ENCODE data around the gene CFDP1.

CFDP1 gene

GRCh38 chr16:75305364-75306098 lies 127.8 kb downstream of the CFDP1 start (continued):
- TF ChIP-seq ZNF2 (tag by site-specific recombination; IDR thresholded peaks at IDR 0.05): peak; percentile 79; the same call in 1 of the 2 replicates
- TF ChIP-seq ZNF223 (tag by site-specific recombination; IDR thresholded peaks at IDR 0.05): no peak
- TF ChIP-seq, protein P1, sequence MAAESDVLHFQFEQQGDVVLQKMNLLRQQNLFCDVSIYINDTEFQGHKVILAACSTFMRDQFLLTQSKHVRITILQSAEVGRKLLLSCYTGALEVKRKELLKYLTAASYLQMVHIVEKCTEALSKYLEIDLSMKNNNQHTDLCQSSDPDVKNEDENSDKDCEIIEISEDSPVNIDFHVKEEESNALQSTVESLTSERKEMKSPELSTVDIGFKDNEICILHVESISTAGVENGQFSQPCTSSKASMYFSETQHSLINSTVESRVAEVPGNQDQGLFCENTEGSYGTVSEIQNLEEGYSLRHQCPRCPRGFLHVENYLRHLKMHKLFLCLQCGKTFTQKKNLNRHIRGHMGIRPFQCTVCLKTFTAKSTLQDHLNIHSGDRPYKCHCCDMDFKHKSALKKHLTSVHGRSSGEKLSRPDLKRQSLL (tag by site-specific recombination; IDR thresholded peaks at IDR 0.05): peak; percentile 76
- peak; percentile 86 for TF ChIP-seq ZNF366 (tag by site-specific recombination; conservative IDR thresholded peaks at IDR 0.05)
- no peak for TF ChIP-seq ZNF777 (tag by site-specific recombination; IDR thresholded peaks at IDR 0.05; ENCODE audit: borderline replicate concordance)
- peak; percentile 81 for TF ChIP-seq ZBTB17 (tag by site-specific recombination; IDR thresholded peaks at IDR 0.05)
- TF ChIP-seq ZIC2 (tag by site-specific recombination; IDR thresholded peaks at IDR 0.05): no peak
- TF ChIP-seq HOXD13 (CRISPR knock-in tag; IDR thresholded peaks at IDR 0.05; ENCODE audit: borderline replicate concordance): no peak
- TF ChIP-seq ZBTB11 (tag by site-specific recombination; conservative IDR thresholded peaks at IDR 0.05; ENCODE audit: low read depth): 0 out of 2 replicates have a peak, but pooled peaks have one; percentile 21
- peak; percentile 88 for TF ChIP-seq GLIS1 (tag by site-specific recombination; IDR thresholded peaks at IDR 0.05)
- peak; percentile 82; the same call in 1 of the 2 replicates for TF ChIP-seq ZNF24 (tag by site-specific recombination; IDR thresholded peaks at IDR 0.05)
- TF ChIP-seq KLF16 (tag by site-specific recombination; IDR thresholded peaks at IDR 0.05): no peak
- TF ChIP-seq MZF1 (tag by site-specific recombination; IDR thresholded peaks at IDR 0.05; ENCODE audit: borderline replicate concordance): peak; percentile 60; the same call in 1 of the 2 replicates
- TF ChIP-seq, protein P2, sequence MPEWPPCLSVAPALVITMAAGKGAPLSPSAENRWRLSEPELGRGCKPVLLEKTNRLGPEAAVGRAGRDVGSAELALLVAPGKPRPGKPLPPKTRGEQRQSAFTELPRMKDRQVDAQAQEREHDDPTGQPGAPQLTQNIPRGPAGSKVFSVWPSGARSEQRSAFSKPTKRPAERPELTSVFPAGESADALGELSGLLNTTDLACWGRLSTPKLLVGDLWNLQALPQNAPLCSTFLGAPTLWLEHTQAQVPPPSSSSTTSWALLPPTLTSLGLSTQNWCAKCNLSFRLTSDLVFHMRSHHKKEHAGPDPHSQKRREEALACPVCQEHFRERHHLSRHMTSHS (tag by site-specific recombination; IDR thresholded peaks at IDR 0.05): no peak
- no peak for TF ChIP-seq ZBTB49 (tag by site-specific recombination; IDR thresholded peaks at IDR 0.05; ENCODE audit: low read depth)
- TF ChIP-seq OVOL3 (tag by site-specific recombination; IDR thresholded peaks at IDR 0.05): peak; percentile 85; the same call in 1 of the 2 replicates
- TF ChIP-seq, protein P3, sequence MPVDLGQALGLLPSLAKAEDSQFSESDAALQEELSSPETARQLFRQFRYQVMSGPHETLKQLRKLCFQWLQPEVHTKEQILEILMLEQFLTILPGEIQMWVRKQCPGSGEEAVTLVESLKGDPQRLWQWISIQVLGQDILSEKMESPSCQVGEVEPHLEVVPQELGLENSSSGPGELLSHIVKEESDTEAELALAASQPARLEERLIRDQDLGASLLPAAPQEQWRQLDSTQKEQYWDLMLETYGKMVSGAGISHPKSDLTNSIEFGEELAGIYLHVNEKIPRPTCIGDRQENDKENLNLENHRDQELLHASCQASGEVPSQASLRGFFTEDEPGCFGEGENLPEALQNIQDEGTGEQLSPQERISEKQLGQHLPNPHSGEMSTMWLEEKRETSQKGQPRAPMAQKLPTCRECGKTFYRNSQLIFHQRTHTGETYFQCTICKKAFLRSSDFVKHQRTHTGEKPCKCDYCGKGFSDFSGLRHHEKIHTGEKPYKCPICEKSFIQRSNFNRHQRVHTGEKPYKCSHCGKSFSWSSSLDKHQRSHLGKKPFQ (tag by site-specific recombination; IDR thresholded peaks at IDR 0.05): 0 out of 2 replicates have a peak, but pooled peaks have one; percentile 14
- TF ChIP-seq ZNF626 (tag by site-specific recombination; IDR thresholded peaks at IDR 0.05): peak; percentile 56; the same call in 1 of the 2 replicates
- peak; percentile 88; the same call in 1 of the 2 replicates for TF ChIP-seq ZNF391 (tag by site-specific recombination; IDR thresholded peaks at IDR 0.05; ENCODE audit: borderline replicate concordance, low read depth)
- TF ChIP-seq, protein P4, sequence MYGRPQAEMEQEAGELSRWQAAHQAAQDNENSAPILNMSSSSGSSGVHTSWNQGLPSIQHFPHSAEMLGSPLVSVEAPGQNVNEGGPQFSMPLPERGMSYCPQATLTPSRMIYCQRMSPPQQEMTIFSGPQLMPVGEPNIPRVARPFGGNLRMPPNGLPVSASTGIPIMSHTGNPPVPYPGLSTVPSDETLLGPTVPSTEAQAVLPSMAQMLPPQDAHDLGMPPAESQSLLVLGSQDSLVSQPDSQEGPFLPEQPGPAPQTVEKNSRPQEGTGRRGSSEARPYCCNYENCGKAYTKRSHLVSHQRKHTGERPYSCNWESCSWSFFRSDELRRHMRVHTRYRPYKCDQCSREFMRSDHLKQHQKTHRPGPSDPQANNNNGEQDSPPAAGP (tag by site-specific recombination; IDR thresholded peaks at IDR 0.05): peak; percentile 78
- peak; percentile 29; the same call in 1 of the 2 replicates for TF ChIP-seq KLF9 (tag by site-specific recombination; IDR thresholded peaks at IDR 0.05; ENCODE audit: low read depth)
- no peak for TF ChIP-seq ZNF555 (tag by site-specific recombination; conservative IDR thresholded peaks at IDR 0.05)
- TF ChIP-seq, protein P5, sequence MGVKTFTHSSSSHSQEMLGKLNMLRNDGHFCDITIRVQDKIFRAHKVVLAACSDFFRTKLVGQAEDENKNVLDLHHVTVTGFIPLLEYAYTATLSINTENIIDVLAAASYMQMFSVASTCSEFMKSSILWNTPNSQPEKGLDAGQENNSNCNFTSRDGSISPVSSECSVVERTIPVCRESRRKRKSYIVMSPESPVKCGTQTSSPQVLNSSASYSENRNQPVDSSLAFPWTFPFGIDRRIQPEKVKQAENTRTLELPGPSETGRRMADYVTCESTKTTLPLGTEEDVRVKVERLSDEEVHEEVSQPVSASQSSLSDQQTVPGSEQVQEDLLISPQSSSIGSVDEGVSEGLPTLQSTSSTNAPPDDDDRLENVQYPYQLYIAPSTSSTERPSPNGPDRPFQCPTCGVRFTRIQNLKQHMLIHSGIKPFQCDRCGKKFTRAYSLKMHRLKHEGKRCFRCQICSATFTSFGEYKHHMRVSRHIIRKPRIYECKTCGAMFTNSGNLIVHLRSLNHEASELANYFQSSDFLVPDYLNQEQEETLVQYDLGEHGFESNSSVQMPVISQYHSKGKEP (tag by site-specific recombination; IDR thresholded peaks at IDR 0.05): peak; percentile 99
- TF ChIP-seq ZNF112 (tag by site-specific recombination; IDR thresholded peaks at IDR 0.05): no peak
- TF ChIP-seq ZNF664 (tag by site-specific recombination; IDR thresholded peaks at IDR 0.05): peak; percentile 41; the same call in 1 of the 2 replicates
- no peak for TF ChIP-seq ZNF776 (tag by site-specific recombination; IDR thresholded peaks at IDR 0.05; ENCODE audit: borderline replicate concordance)
- TF ChIP-seq ZNF558 (tag by site-specific recombination; IDR thresholded peaks at IDR 0.05): peak; percentile 30; the same call in 1 of the 2 replicates
